WTC11 (cell line): ENCODE data around the gene SAP30L. TPM values are rescaled to one million over a fixed set of nuclear protein-coding genes. Genes with fewer than 3 reads are reported as not detected.

Source experiments
- ATAC-seq: fragments of 200-7000 bp; cut with Tn5 transposase; 2 replicates; pipeline ENCODE4 v1.10.0; 2021; ENCODE audit warnings: mild to moderate bottlenecking, moderate library complexity
- CTCF ChIA-PET: fragments of 300-600 bp; sonication (Branson Sonifier 250); formaldehyde crosslinking; loops from one replicate; lab custom pipeline; 2021; ENCODE audit warnings: antibody characterized with exemption; lab: Charles Lee
- POLR2A ChIA-PET: fragments of 350-600 bp; sonication (Branson Sonifier 250); formaldehyde crosslinking; loops from one replicate; lab custom pipeline; 2021; ENCODE audit warnings: antibody characterized with exemption; lab: Charles Lee
- DNase-seq: peaks from one replicate; pipeline ENCODE4 v3.0.0; 2021; ENCODE audit warnings: low spot score
- H3K27ac Mint-ChIP-seq: 2 replicates; pipeline ENCODE4 v1.8.0; 2021; ENCODE audit warnings: mixed read lengths
- H3K27me3 Mint-ChIP-seq: 2 replicates; pipeline ENCODE4 v1.8.0; 2021; ENCODE audit warnings: low read depth, mild to moderate bottlenecking, moderate library complexity, mixed read lengths
- H3K36me3 Mint-ChIP-seq: 2 replicates; pipeline ENCODE4 v1.8.0; 2021; ENCODE audit warnings: mixed read lengths
- H3K4me1 Mint-ChIP-seq: 2 replicates; pipeline ENCODE4 v1.8.0; 2022; ENCODE audit warnings: mixed read lengths
- H3K4me3 Mint-ChIP-seq: 2 replicates; pipeline ENCODE4 v1.8.0; 2021; ENCODE audit warnings: mild to moderate bottlenecking, moderate library complexity, mixed read lengths
- H3K9me3 Mint-ChIP-seq: 2 replicates; pipeline ENCODE4 v1.8.0; 2021; ENCODE audit warnings: mixed read lengths
- E2F1 ChIP-seq: sonication (generic); formaldehyde crosslinking; IDR thresholded peaks from 2 replicates; pipeline ENCODE4 v1.8.0; 2022; ENCODE audit warnings: mild to moderate bottlenecking, missing genetic modification reagents
- E2F5 ChIP-seq: sonication (generic); formaldehyde crosslinking; IDR thresholded peaks from 2 replicates; pipeline ENCODE4 v1.8.1; 2022; ENCODE audit warnings: mild to moderate bottlenecking, moderate library complexity, missing genetic modification reagents
- FOXJ3 ChIP-seq: sonication (generic); formaldehyde crosslinking; IDR thresholded peaks from 2 replicates; pipeline ENCODE4 v1.9.0; 2021; ENCODE audit warnings: missing genetic modification reagents, mild to moderate bottlenecking, borderline replicate concordance
- MYBL2 ChIP-seq: sonication (generic); formaldehyde crosslinking; IDR thresholded peaks from 2 replicates; pipeline ENCODE4 v1.8.1; 2023; ENCODE audit warnings: mild to moderate bottlenecking, moderate library complexity, missing genetic modification reagents
- NFYB ChIP-seq: sonication (generic); formaldehyde crosslinking; conservative IDR thresholded peaks from 2 replicates; pipeline ENCODE4 v1.8.0; 2022; ENCODE audit warnings: low read depth, missing genetic modification reagents
- NR3C1 ChIP-seq: sonication (generic); formaldehyde crosslinking; conservative IDR thresholded peaks from 2 replicates; pipeline ENCODE4 v1.8.1; 2023; ENCODE audit warnings: low read depth, mild to moderate bottlenecking, missing genetic modification reagents
- SOX15 ChIP-seq: fragments of 250-450 bp; sonication (Bioruptor Pico); IDR thresholded peaks from 2 replicates; pipeline ENCODE4 v1.9.0; 2021; ENCODE audit warnings: mild to moderate bottlenecking
- STAT6 ChIP-seq: sonication (generic); formaldehyde crosslinking; conservative IDR thresholded peaks from 2 replicates; pipeline ENCODE4 v1.8.1; 2023; ENCODE audit warnings: mild to moderate bottlenecking, low read depth, missing genetic modification reagents, moderate library complexity
- TCF7 ChIP-seq: sonication (generic); formaldehyde crosslinking; IDR thresholded peaks from 2 replicates; pipeline ENCODE4 v1.8.0; 2022; ENCODE audit warnings: mild to moderate bottlenecking, low read depth, missing genetic modification reagents, moderate library complexity
- USF2 ChIP-seq: sonication (generic); formaldehyde crosslinking; IDR thresholded peaks from 2 replicates; pipeline ENCODE4 v1.8.1; 2023; ENCODE audit warnings: mild to moderate bottlenecking, missing genetic modification reagents, moderate library complexity
- ZBTB21 ChIP-seq: sonication (generic); formaldehyde crosslinking; IDR thresholded peaks from 2 replicates; pipeline ENCODE4 v1.8.1; 2023; ENCODE audit warnings: mild to moderate bottlenecking, missing genetic modification reagents, borderline replicate concordance
- ZNF425 ChIP-seq: fragments of 250-450 bp; sonication (Bioruptor Pico); conservative IDR thresholded peaks from 2 replicates; pipeline ENCODE4 v1.9.0; 2021; ENCODE audit warnings: mild to moderate bottlenecking
- total RNA-seq: library from RNA; stranded (reverse); gene quantifications from 3 replicates; pipeline ENCODE4 v1.2.3, GENCODE V29; 2021

SAP30L gene
- total RNA-seq, 1 experiment from 2014 or later, result 33.5 TPM

GRCh38 chr5:154411338-154411737 is 34.5 kb upstream of the SAP30L start (continued):
- TF ChIP-seq ZNF425, result no peak

GRCh38 chr5:154412316-154412715 is 33.5 kb upstream of the SAP30L start:
- DNase-seq (no peak), ATAC-seq (no peak)
- Mint-ChIP-seq H3K4me1 (no peaks in the 10 kb centered on the region), H3K4me3 (no peak overlapping the region), H3K27me3 (no peaks in the 10 kb centered on the region; the same call in 1 of the 2 replicates), H3K36me3 (peaks cover 5% of the 10 kb centered on the region), H3K27ac (no peak overlapping the region), H3K9me3 (no peaks in the 10 kb centered on the region)
- ChIA-PET POLR2A (no interaction called here), CTCF (no interaction called here)
- no peak for TF ChIP-seq USF2 (CRISPR knock-in tag)
- no peak for TF ChIP-seq NFYB (CRISPR knock-in tag)
- TF ChIP-seq TCF7 (CRISPR knock-in tag), result no peak
- TF ChIP-seq SOX15 (CRISPR knock-in tag), result no peak
- no peak for TF ChIP-seq ZBTB21

- TF ChIP-seq MYBL2 (CRISPR knock-in tag), result no peak
- TF ChIP-seq E2F5 (CRISPR knock-in tag), result no peak
- TF ChIP-seq E2F1 (CRISPR knock-in tag), result no peak
- no peak for TF ChIP-seq FOXJ3 (CRISPR knock-in tag)
- H3K36me3 Mint-ChIP-seq, result peaks cover 5% of the 10 kb centered on the region
- H3K4me1 Mint-ChIP-seq, result peaks cover under 1% of the 10 kb centered on the region; the same call in 1 of the 2 replicates
- ChIA-PET POLR2A (no interaction called here), CTCF (no interaction called here)
- no peak overlapping the region for H3K27ac Mint-ChIP-seq
- no peaks in the 10 kb centered on the region for H3K27me3 Mint-ChIP-seq
- H3K4me3 Mint-ChIP-seq, result no peak overlapping the region
- ATAC-seq (no peak), DNase-seq (no peak)
- H3K9me3 Mint-ChIP-seq, result no peaks in the 10 kb centered on the region
Observed at GRCh38 chr5:154412925-154413324, 32.9 kb upstream of the SAP30L start.

GRCh38 chr5:154415114-154415513 is 30.7 kb upstream of the SAP30L start:
- ChIA-PET POLR2A (no interaction called here), CTCF (no interaction called here)
- DNase-seq, result no peak
- TF ChIP-seq NR3C1 (CRISPR knock-in tag) (no peak), STAT6 (no peak)
- H3K36me3 Mint-ChIP-seq, result peaks cover 5% of the 10 kb centered on the region
- H3K4me3 Mint-ChIP-seq, result no peak overlapping the region
- ATAC-seq, result no peak
- H3K27me3 Mint-ChIP-seq, result no peaks in the 10 kb centered on the region
- peaks cover 11% of the 10 kb centered on the region for H3K4me1 Mint-ChIP-seq
- no peak overlapping the region for H3K27ac Mint-ChIP-seq
- no peaks in the 10 kb centered on the region for H3K9me3 Mint-ChIP-seq
